Prostate gland (tissue), 2 donors: ENCODE results near the gene ARCN1. TPM values are rescaled to one million over a fixed set of nuclear protein-coding genes. Genes with fewer than 3 reads are reported as not detected.

ENCODE experiments used
- DNase-seq: peaks from one replicate; pipeline ENCODE4 v3.0.0-alpha.2; 2019; ENCODE audit warnings: low spot score
- H3K27ac ChIP-seq, 2 donors: fragments of 200-600 bp; sonication (generic); 2 replicates each; pipeline ENCODE4 v1.5.1; 2017 to 2019
- H3K27me3 ChIP-seq: fragments of 200-600 bp; sonication (generic); replicated peaks from 2 replicates; pipeline ENCODE4 v1.5.1; 2019; ENCODE audit not compliant: insufficient read depth
- H3K36me3 ChIP-seq, 2 donors: fragments of 200-600 bp; sonication (generic); 1 replicate in 1 of 2; 2 replicates in 1 of 2; pipeline versions ENCODE4 v1.5.1 to v1.8.1; 2017 to 2019
- H3K4me1 ChIP-seq: fragments of 200-600 bp; sonication (generic); replicated peaks from 2 replicates; pipeline ENCODE4 v1.5.1; 2019
- H3K4me3 ChIP-seq, 2 donors: fragments of 200-600 bp; sonication (generic); 2 replicates each; pipeline ENCODE4 v1.5.1; 2017 to 2019
- H3K9me3 ChIP-seq: fragments of 200-600 bp; sonication (generic); 2 replicates; pipeline ENCODE4 v1.5.1; 2017
- CTCF ChIP-seq, 4 experiments: fragments of 200-600 bp in 2 of 4; fragments of 450-650 bp in 2 of 4; sonication (generic) in 2 of 4; IDR thresholded peaks; 1 replicate in 3 of 4; 2 replicates in 1 of 4; pipeline ENCODE4 v1.5.1; 2016 to 2019; ENCODE audit warnings: antibody characterized with exemption in 4 of 4, mild to moderate bottlenecking in 2 of 4, moderate library complexity in 2 of 4
- POLR2A ChIP-seq: fragments of 450-650 bp; IDR thresholded peaks from one replicate; pipeline ENCODE4 v1.6.1; 2016; ENCODE audit warnings: antibody characterized with exemption, mild to moderate bottlenecking
- POLR2AphosphoS5 ChIP-seq: sonication (generic); formaldehyde crosslinking; IDR thresholded peaks from one replicate; pipeline ENCODE4 v1.6.1; 2017; ENCODE audit warnings: antibody characterized with exemption
- WGBS: methylation state at CpG from one replicate; pipeline ENCODE4 v1.1.5; 2018; 5-methylcytosine and 5-hydroxymethylcytosine counted together
- intact Hi-C: fragments of 100-400 bp; cut with DNase I; formaldehyde crosslinking; loops from one replicate; pipeline ENCODE4 v1.14.2; 2022
- total RNA-seq, 2 donors: library from RNA; depleted of rRNA; stranded (reverse); fragments of >200 nt; gene quantifications; one replicate each; pipeline ENCODE4 v1.1.0, GENCODE V29; 2016

Gene ARCN1
- total RNA-seq, 2 donors from 2014 or later = 108 to 132 TPM

- TF ChIP-seq POLR2AphosphoS5 = no peak
- no peak for TF ChIP-seq CTCF (IDR thresholded peaks at IDR 0.05)
- no peak for TF ChIP-seq POLR2A
- Histone ChIP-seq H3K27ac (peak overlapping the region; percentile 43 to 54), H3K36me3 (no peaks in the 10 kb centered on the region), H3K4me1 (peaks cover 5% of the 10 kb centered on the region), H3K4me3 (no peak overlapping the region), H3K9me3 (no peaks in the 10 kb centered on the region), H3K27me3 (no peaks in the 10 kb centered on the region)
- 69% methylated on average over 3 of the region's 3 CpGs for WGBS
- DNase-seq = no peak
- intact Hi-C loops = no loop called here
Observed at GRCh38 chr11:118604566-118604965, 32.4 kb downstream of the ARCN1 start.

- intact Hi-C loops = loop anchor here (5.0 kb wide), 1 partner anchor 52 kb away; no protein-coding TSS in a partner anchor
- Histone ChIP-seq H3K27ac (peak overlapping the region; percentile 43 to 68), H3K4me1 (peaks cover 5% of the 10 kb centered on the region), H3K27me3 (no peaks in the 10 kb centered on the region), H3K36me3 (no peaks in the 10 kb centered on the region), H3K9me3 (no peaks in the 10 kb centered on the region), H3K4me3 (no peak overlapping the region)
- WGBS = 62% methylated on average over 10 of the region's 10 CpGs
- TF ChIP-seq POLR2A = no peak
- peak; percentile 49 for TF ChIP-seq POLR2AphosphoS5
- TF ChIP-seq CTCF (IDR thresholded peaks at IDR 0.05) = no peak
- no peak for DNase-seq
Observed at GRCh38 chr11:118605116-118605867, 33.1 kb downstream of the ARCN1 start.

- DNase-seq = no peak
- H3K27ac ChIP-seq = peak overlapping the region; percentile 41 to 68
- no peaks in the 10 kb centered on the region for H3K9me3 ChIP-seq
- WGBS = 73% methylated on average over 7 of the region's 7 CpGs
- H3K27me3 ChIP-seq = no peaks in the 10 kb centered on the region
- H3K4me1 ChIP-seq = peaks cover 5% of the 10 kb centered on the region
- H3K36me3 ChIP-seq = no peaks in the 10 kb centered on the region
- no peak overlapping the region for H3K4me3 ChIP-seq
- no peak for TF ChIP-seq POLR2A
- TF ChIP-seq CTCF (IDR thresholded peaks at IDR 0.05) = no peak
- no peak for TF ChIP-seq POLR2AphosphoS5
- intact Hi-C loops = loop anchor here (5.0 kb wide), 1 partner anchor 51 kb away; no protein-coding TSS in a partner anchor
Observed at GRCh38 chr11:118606157-118606843, 34.1 kb downstream of the ARCN1 start.

- peak overlapping the region; percentile 41 to 68 for H3K27ac ChIP-seq
Observed at GRCh38 chr11:118606844-118607228, 34.6 kb downstream of the ARCN1 start.

More at GRCh38 chr11:118606844-118607228, 34.6 kb downstream of the ARCN1 start:
- Histone ChIP-seq H3K4me1 (peaks cover 5% of the 10 kb centered on the region), H3K36me3 (no peaks in the 10 kb centered on the region), H3K4me3 (no peak overlapping the region), H3K9me3 (no peaks in the 10 kb centered on the region), H3K27me3 (no peaks in the 10 kb centered on the region)
- WGBS = 71% methylated on average over 7 of the region's 7 CpGs
- intact Hi-C loops = loop anchor here (5.0 kb wide), 1 partner anchor 50 kb away; no protein-coding TSS in a partner anchor
- no peak for DNase-seq
- TF ChIP-seq POLR2AphosphoS5 = no peak
- TF ChIP-seq POLR2A = no peak
- TF ChIP-seq CTCF (IDR thresholded peaks at IDR 0.05) = no peak
